Right lobe of liver (tissue), 6 donors: ENCODE measurements around the gene PEX3. TPM values are rescaled to one million over a fixed set of nuclear protein-coding genes. Genes with fewer than 3 reads are reported as not detected.

ENCODE experiments used
- ATAC-seq, 4 donors: fragments of 200-7000 bp; cut with Tn5 transposase; one replicate each; pipeline ENCODE4 v1.9.1; 2020; ENCODE audit warnings: mild to moderate bottlenecking in 4 of 4, moderate library complexity in 4 of 4
- DNase-seq, 3 donors: peaks; one replicate each; pipeline ENCODE4 v3.0.0-alpha.2; 2020
- H3K27ac ChIP-seq, 3 donors: fragments of 200-600 bp; one replicate each; pipeline ENCODE4 v1.8.0; 2022
- H3K27me3 ChIP-seq, 2 donors: fragments of 200-600 bp; one replicate each; pipeline ENCODE4 v1.8.0; 2022
- H3K36me3 ChIP-seq, 4 donors: fragments of 200-600 bp; sonication (generic) in 1 of 4; one replicate each; pipeline versions ENCODE4 v1.5.1 to v1.8.0; 2017 to 2022; ENCODE audit warnings: control low read depth in 1 of 4
- H3K4me1 ChIP-seq, 4 donors: fragments of 200-600 bp; sonication (generic) in 1 of 4; one replicate each; pipeline versions ENCODE4 v1.5.1 to v1.8.0; 2017 to 2022; ENCODE audit warnings: control low read depth in 1 of 4
- H3K4me3 ChIP-seq, 3 donors: fragments of 200-600 bp; one replicate each; pipeline ENCODE4 v1.8.0; 2022
- H3K9me3 ChIP-seq, 4 donors: fragments of 200-600 bp; sonication (generic) in 1 of 4; one replicate each; pipeline versions ENCODE4 v1.5.1 to v1.8.0; 2017 to 2022; ENCODE audit warnings: control low read depth in 1 of 4
- CTCF ChIP-seq, 4 donors: fragments of 200-600 bp in 3 of 4; fragments of 450-650 bp in 1 of 4; IDR thresholded peaks; one replicate each; pipeline versions ENCODE4 v1.5.1 to v1.8.0; 2016 to 2022; ENCODE audit warnings: antibody characterized with exemption in 4 of 4, mild to moderate bottlenecking in 2 of 4
- POLR2A ChIP-seq: fragments of 450-650 bp; IDR thresholded peaks from one replicate; pipeline ENCODE4 v1.6.1; 2017; ENCODE audit warnings: antibody characterized with exemption, mild to moderate bottlenecking
- WGBS: methylation state at CpG from one replicate; pipeline ENCODE4 v1.1.6; 2018; ENCODE audit warnings: low coverage, low lambda C conversion rate; ENCODE audit not compliant: insufficient coverage; ENCODE audit errors: missing lambda C conversion rate; 5-methylcytosine and 5-hydroxymethylcytosine counted together
- intact Hi-C, 2 donors: fragments of 100-400 bp; cut with DNase I; formaldehyde crosslinking; loops; one replicate each; pipeline versions ENCODE4 v1.11.2 to v1.14.1; 2022
- total RNA-seq, 6 experiments: library from RNA; depleted of rRNA in 2 of 6; stranded (reverse); fragments of >200 nt in 2 of 6; fragmentation: NEBNext Ultra II Directional in 3 of 6; extraction: Animal tissue kit (Norgen Biotek cat#: 25700) in 3 of 6; gene quantifications; one replicate each; pipeline versions ENCODE4 v1.1.0 to v1.2.4, GENCODE V29; 2016 to 2023
- donor health status: DM: no; HTN: yes; CAD: no.
- donor health status: DM: no; HTN: no; CAD: no.
- donor health status: DM: no; HTN: no; CAD: no.
- donor health status: DM: no; HTN: yes; CAD: no.
- donor health status: DM: no; HTN: yes; CAD: no.

The PEX3 gene
- total RNA-seq, 6 experiments from 2014 or later = 16.0 to 23.6 (median 18.7) TPM

- no peak overlapping the region for H3K4me3 ChIP-seq
- ATAC-seq (peak; percentile 97 to 98 (median 98)), DNase-seq (peak; percentile 59 to 74 (median 65))
- H3K36me3 ChIP-seq = no peaks in the 10 kb centered on the region
- intact Hi-C loops = loop anchor here in 1 of 2 donors (10.0 kb wide), 1 partner anchor 732 kb away; no protein-coding TSS in a partner anchor
- H3K9me3 ChIP-seq = no peaks in the 10 kb centered on the region
- 10% methylated on average over 4 of the region's 4 CpGs for WGBS
- H3K27ac ChIP-seq = no peak overlapping the region
- no peaks in the 10 kb centered on the region for H3K27me3 ChIP-seq
- H3K4me1 ChIP-seq = peaks cover 0 to 14% (median 5%) of the 10 kb centered on the region in 4 donors
- TF ChIP-seq POLR2A (no peak), CTCF (IDR thresholded peaks at IDR 0.05) (peak; percentile 83 to 97 (median 94))
Observed at GRCh38 chr6:143427109-143427817, 23.3 kb upstream of the PEX3 start.

DNA sequence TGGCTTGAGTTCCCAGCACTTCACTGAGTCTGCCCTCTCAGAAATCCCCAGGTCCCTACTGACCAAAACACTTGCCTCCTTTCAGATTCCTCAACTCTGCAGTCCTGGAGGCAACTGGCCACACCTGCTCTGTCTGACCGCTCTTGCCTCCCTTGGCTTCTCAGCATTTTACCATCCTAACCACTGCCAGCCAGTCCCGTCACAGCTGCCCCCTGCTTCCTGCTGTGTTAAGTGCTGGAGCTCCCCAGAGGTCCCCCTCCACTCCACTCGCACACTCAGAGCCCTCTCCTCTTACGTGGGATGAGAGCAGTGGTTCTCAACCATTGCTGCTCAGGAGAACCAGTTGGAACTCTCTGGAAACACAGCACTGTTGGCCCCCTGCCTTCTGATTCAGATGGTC is 20.6 kb upstream of the PEX3 start:
- Histone ChIP-seq H3K36me3 (no peaks in the 10 kb centered on the region), H3K9me3 (no peaks in the 10 kb centered on the region), H3K4me1 (peaks cover 0 to 28% (median 12%) of the 10 kb centered on the region in 4 donors), H3K27ac (no peak overlapping the region), H3K27me3 (no peaks in the 10 kb centered on the region), H3K4me3 (no peak overlapping the region)
- DNase-seq (no peak), ATAC-seq (no peak)
- TF ChIP-seq POLR2A (no peak), CTCF (IDR thresholded peaks at IDR 0.05) (no peak)
- intact Hi-C loops = loop anchor here in 1 of 2 donors (10.0 kb wide), 1 partner anchor 735 kb away; no protein-coding TSS in a partner anchor
- WGBS = 96% methylated on average over 4 of the region's 4 CpGs

DNA sequence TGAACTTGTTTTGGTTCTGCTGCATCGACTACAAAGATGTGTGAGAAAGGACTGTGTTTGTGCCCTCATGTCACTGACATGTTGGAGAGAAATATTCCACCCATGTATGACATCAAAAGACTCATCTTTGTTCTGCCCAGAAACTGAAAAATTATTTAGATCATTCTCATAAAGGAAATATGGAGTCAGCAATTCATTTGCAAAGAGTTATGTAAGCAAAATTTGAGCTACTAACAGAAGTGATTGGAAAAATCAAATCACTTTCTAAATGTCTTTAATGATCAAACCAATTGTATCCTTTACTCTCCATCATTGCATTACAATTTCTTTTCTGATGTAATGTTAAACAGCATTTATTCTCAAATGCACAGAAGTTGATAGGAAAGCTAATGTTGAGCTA is 19.4 kb upstream of the PEX3 start:
- Histone ChIP-seq H3K27ac (no peak overlapping the region), H3K4me1 (peaks cover 0 to 28% (median 12%) of the 10 kb centered on the region in 4 donors), H3K9me3 (no peaks in the 10 kb centered on the region), H3K27me3 (no peaks in the 10 kb centered on the region), H3K36me3 (no peaks in the 10 kb centered on the region), H3K4me3 (no peak overlapping the region)
- TF ChIP-seq POLR2A = no peak
- intact Hi-C loops = no loop called here
- WGBS = 47% methylated on average over 1 of the region's 1 CpG
- no peak for ATAC-seq
- no peak for DNase-seq

GRCh38 chr6:143432588-143432987 is 18.0 kb upstream of the PEX3 start:
- peak overlapping the region in 1 of 3 donors; percentile 29 for H3K27ac ChIP-seq
- ATAC-seq (peak; percentile 82 to 91 (median 86)), DNase-seq (no peak)
- WGBS = 27% methylated on average over 4 of the region's 4 CpGs
- no peak for TF ChIP-seq CTCF (IDR thresholded peaks at IDR 0.05)
- no peak for TF ChIP-seq POLR2A
- H3K27me3 ChIP-seq = no peaks in the 10 kb centered on the region
- H3K9me3 ChIP-seq = no peaks in the 10 kb centered on the region
- intact Hi-C loops = no loop called here
- no peaks in the 10 kb centered on the region for H3K36me3 ChIP-seq
- no peak overlapping the region for H3K4me3 ChIP-seq
- H3K4me1 ChIP-seq = peaks cover 0 to 28% (median 12%) of the 10 kb centered on the region in 4 donors

- DNase-seq (no peak), ATAC-seq (no peak)
- no peaks in the 10 kb centered on the region for H3K36me3 ChIP-seq
- no peak overlapping the region for H3K27ac ChIP-seq
- H3K4me3 ChIP-seq = no peak overlapping the region
- no peaks in the 10 kb centered on the region for H3K27me3 ChIP-seq
- WGBS = 97% methylated on average over 2 of the region's 2 CpGs
- no peaks in the 10 kb centered on the region for H3K9me3 ChIP-seq
- no peak for TF ChIP-seq CTCF (IDR thresholded peaks at IDR 0.05)
- TF ChIP-seq POLR2A = no peak
- intact Hi-C loops = no loop called here
- H3K4me1 ChIP-seq = no peaks in the 10 kb centered on the region
Observed at GRCh38 chr6:143441010-143441409, 9.6 kb upstream of the PEX3 start.
